GM21825 (cell line): ENCODE data around the gene HMGCS2.

Source experiments
- ATAC-seq: cut with Tn5 transposase; IDR thresholded peaks from one replicate; pipeline ENCODE4 v1.9.1; 2021; ENCODE audit warnings: mild to moderate bottlenecking, moderate library complexity; ENCODE audit not compliant: unreplicated experiment

The HMGCS2 gene

GRCh38 chr1:119768778-119769177 lies at the start of gene HMGCS2:
Gene HMGCS2, minus strand, starts transcription at chr1:119768905. Its CDS starts 61 bp downstream, at chr1:119768844.
- no peak for ATAC-seq

- no peak for ATAC-seq
Measured at GRCh38 chr1:119818181-119818580, 49.5 kb upstream of the HMGCS2 start.

- ATAC-seq = no peak
Measured at GRCh38 chr1:119816407-119816806, 47.7 kb upstream of the HMGCS2 start.

GRCh38 chr1:119815928-119816327 lies 47.2 kb upstream of the HMGCS2 start:
- no peak for ATAC-seq

GRCh38 chr1:119815361-119815760 lies 46.7 kb upstream of the HMGCS2 start:
- ATAC-seq = no peak

- ATAC-seq = no peak
Measured at GRCh38 chr1:119814288-119814687, 45.6 kb upstream of the HMGCS2 start.

- ATAC-seq = no peak
Measured at GRCh38 chr1:119811985-119812557, 43.4 kb upstream of the HMGCS2 start.

- no peak for ATAC-seq
Measured at GRCh38 chr1:119811387-119811786, 42.7 kb upstream of the HMGCS2 start, which contains the start of gene REG4. Gene REG4, minus strand, starts transcription at chr1:119811460. Its CDS starts 2,691 bp downstream, at chr1:119808769.

GRCh38 chr1:119808972-119809550 lies 40.4 kb upstream of the HMGCS2 start:
- ATAC-seq = peak; percentile 82

- no peak for ATAC-seq
Measured at GRCh38 chr1:119808491-119808890, 39.8 kb upstream of the HMGCS2 start.

GRCh38 chr1:119806489-119806888 lies 37.8 kb upstream of the HMGCS2 start:
- ATAC-seq = no peak

- no peak for ATAC-seq
Measured at GRCh38 chr1:119805746-119806145, 37.0 kb upstream of the HMGCS2 start.

- no peak for ATAC-seq
Measured at GRCh38 chr1:119805247-119805646, 36.5 kb upstream of the HMGCS2 start.

GRCh38 chr1:119799599-119800177 lies 31.0 kb upstream of the HMGCS2 start:
- ATAC-seq = no peak

- ATAC-seq = no peak
Measured at GRCh38 chr1:119799003-119799402, 30.3 kb upstream of the HMGCS2 start.

GRCh38 chr1:119797606-119798005 lies 28.9 kb upstream of the HMGCS2 start:
- no peak for ATAC-seq

- no peak for ATAC-seq
Measured at GRCh38 chr1:119797162-119797561, 28.5 kb upstream of the HMGCS2 start.

- no peak for ATAC-seq
Measured at GRCh38 chr1:119795261-119796200, 26.8 kb upstream of the HMGCS2 start.

- ATAC-seq = no peak
Measured at GRCh38 chr1:119794876-119795240, 26.2 kb upstream of the HMGCS2 start.

- no peak for ATAC-seq
Measured at GRCh38 chr1:119794230-119794875, 25.6 kb upstream of the HMGCS2 start.

GRCh38 chr1:119791377-119791776 lies 22.7 kb upstream of the HMGCS2 start:
- ATAC-seq = no peak
